Measurements from ENCODE around the gene NUTF2. TPM values are rescaled to one million over a fixed set of nuclear protein-coding genes. Genes with fewer than 3 reads are reported as not detected.

NUTF2 gene
- total RNA-seq = 161 and 190 TPM in 2 replicates

GRCh38 chr16:67846320-67847063, at the start of gene NUTF2:
TSS of gene NUTF2 (plus strand) at chr16:67846933. CDS start at chr16:67865131, 18,198 bp downstream.

GRCh38 chr16:67806428-67807147, 40.1 kb upstream of the NUTF2 start, which contains the start of the genes RANBP10 and TSNAXIP1:
TSS of gene RANBP10 (minus strand) at chr16:67806560. CDS start at chr16:67806536, 24 bp downstream.
TSS of gene TSNAXIP1 (plus strand) at chr16:67806889. CDS start at chr16:67807150, 261 bp downstream.

GRCh38 chr16:67841816-67842508, 4.8 kb upstream of the NUTF2 start, which contains the start of gene THAP11:
TSS of gene THAP11 (plus strand) at chr16:67842320. CDS start at chr16:67842555, 235 bp downstream.

DNA sequence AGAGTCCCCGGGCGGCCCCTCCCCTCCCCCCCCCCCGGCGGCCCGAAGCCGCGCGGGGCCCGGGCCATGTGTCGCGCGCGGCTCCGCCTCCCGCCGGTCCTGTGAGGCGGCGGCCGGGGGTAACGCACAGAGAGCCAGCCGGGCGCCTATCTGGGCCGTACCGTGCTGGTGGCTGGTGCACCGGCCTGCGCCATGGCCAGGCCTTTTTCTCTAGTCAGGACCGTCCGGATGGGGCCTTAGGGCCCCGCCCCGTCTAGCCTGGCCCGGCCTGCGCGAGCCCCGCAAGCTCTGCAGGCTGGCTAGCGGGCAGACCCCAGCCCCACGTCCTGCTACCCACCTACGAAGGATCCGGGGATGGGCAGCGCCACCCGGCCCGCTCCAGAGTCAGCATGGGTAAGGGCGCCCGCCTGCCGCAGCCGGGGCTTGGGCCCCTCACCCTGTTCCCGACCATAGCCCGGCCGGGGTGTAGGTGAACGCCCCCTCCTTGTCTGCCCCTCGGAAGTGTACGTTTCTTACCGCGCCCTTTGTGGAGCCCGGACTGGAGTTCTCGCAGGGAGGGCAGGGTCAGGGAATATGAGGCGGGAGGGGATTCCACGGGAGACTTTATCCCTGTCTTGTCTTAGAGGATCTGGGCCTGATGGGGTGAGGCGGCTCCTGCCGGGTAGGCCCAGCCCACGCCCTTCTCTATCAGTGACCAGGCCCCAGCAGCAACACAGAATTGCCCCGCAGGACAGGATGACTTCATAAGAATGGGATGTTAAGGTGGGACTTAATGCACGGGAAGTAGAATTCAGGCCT, 530 bp downstream of the NUTF2 start, which contains the start of gene CENPT:
CENPT (minus strand) TSS at position 630 of the 798 bp plus-strand sequence. CDS start 13,834 bp downstream, outside the sequence.

DNA sequence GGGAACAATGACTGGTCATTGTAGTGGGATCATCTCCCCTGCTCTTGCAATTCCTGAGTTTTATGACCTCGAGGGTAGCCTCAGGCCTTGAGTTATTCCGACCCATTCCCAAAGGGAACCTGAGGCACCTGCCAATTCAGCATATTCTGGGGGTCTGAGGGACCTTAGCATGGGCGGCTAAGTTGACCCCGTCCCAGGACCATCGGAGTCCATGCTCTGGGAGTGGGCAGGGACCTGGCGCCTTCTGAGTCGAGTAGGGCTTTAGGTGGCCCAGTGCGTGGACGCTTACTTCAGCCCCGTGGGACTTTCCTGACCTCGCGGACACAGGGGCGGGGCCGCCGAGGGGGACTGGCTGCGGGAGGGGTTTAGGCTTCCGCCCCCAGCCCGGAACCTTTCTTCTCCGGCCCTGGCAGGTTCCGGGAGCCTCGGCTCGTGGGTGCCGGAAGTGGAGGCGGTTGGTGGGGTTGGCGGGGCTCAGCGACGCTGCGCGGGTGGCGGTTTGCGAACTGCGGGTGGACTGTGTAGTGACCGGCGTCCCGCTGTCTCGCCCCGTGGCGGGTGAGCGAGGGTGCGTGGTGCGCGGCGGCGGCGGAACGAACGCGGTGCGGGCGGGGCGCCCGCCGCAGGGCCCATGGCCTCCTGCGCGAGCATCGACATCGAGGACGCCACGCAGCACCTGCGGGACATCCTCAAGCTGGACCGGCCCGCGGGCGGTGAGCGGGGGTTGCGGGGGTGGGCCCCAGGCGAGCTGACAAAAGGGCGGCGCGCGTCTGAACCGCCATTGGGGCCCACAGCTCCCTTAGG, 26.1 kb downstream of the NUTF2 start, which contains the start of gene EDC4:
EDC4 (plus strand) TSS at position 422 of the 804 bp plus-strand sequence; CDS start at position 632, 210 bp downstream.

DNA sequence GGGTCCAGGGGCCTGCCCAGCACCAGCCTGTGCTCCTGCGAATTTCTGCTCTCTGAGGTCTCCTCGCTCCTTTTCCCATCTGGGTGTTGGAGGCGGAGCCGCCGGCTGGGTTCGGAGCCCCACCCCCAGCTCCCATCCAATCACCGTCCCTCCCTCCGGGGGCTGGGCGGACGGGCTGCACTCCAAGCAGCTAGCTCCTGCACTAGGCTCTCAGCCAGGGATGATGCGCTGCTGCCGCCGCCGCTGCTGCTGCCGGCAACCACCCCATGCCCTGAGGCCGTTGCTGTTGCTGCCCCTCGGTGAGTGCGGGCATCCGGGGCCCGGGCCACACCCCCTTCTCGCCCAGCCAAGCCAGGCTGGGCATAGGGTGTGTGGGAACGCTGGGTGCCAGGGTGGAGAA, 38.0 kb downstream of the NUTF2 start, which contains the start of gene NRN1L:
NRN1L (plus strand) TSS at position 202 of the 400 bp plus-strand sequence; CDS start at position 221, 19 bp downstream.

GRCh38 chr16:67892899-67893742, 46.4 kb downstream of the NUTF2 start, which contains the start of gene PSKH1:
TSS of gene PSKH1 (plus strand) at chr16:67893254. CDS start at chr16:67908750, 15,496 bp downstream.

Other genes starting within 250 kb of the NUTF2 start
- 0.17 and 0.33 TPM in 2 replicates for gene CARMIL2, start 201.8 kb upstream of the NUTF2 start, total RNA-seq
- gene ACD, start 186.7 kb upstream of the NUTF2 start, total RNA-seq = 7.2 and 10.4 TPM in 2 replicates
- 1.5 and 2.8 TPM in 2 replicates for gene PARD6A, start 186.0 kb upstream of the NUTF2 start, total RNA-seq
- gene ENKD1, start 180.2 kb upstream of the NUTF2 start, total RNA-seq = 10.7 and 11.7 TPM in 2 replicates
- gene C16orf86, start 180.1 kb upstream of the NUTF2 start, total RNA-seq = 3.3 and 3.8 TPM in 2 replicates
- 63.6 and 72.4 TPM in 2 replicates for gene GFOD2, start 127.6 kb upstream of the NUTF2 start, total RNA-seq
- gene RANBP10, start 40.4 kb upstream of the NUTF2 start, total RNA-seq = 7.0 and 7.9 TPM in 2 replicates
- 0.26 and 0.76 TPM in 2 replicates for gene TSNAXIP1, start 40.0 kb upstream of the NUTF2 start, total RNA-seq
- 34.5 and 38.6 TPM in 2 replicates for gene THAP11, start 4.6 kb upstream of the NUTF2 start, total RNA-seq
- gene CENPT, start 760 bp downstream of the NUTF2 start, total RNA-seq = 16.4 and 16.6 TPM in 2 replicates
- gene EDC4, start 26.1 kb downstream of the NUTF2 start, total RNA-seq = 43.3 and 46.4 TPM in 2 replicates
- 0.22 TPM in 1 of 2 replicates, not detected in the other for gene NRN1L, start 38.0 kb downstream of the NUTF2 start, total RNA-seq
- gene PSKH1, start 46.3 kb downstream of the NUTF2 start, total RNA-seq = 13.3 and 14.9 TPM in 2 replicates
- 0.26 and 0.33 TPM in 2 replicates for gene CTRL, start 84.9 kb downstream of the NUTF2 start, total RNA-seq
- 70.5 and 98.4 TPM in 2 replicates for gene PSMB10, start 89.9 kb downstream of the NUTF2 start, total RNA-seq
- 2.8 and 3.0 TPM in 2 replicates for gene LCAT, start 97.2 kb downstream of the NUTF2 start, total RNA-seq
- gene SLC12A4, start 121.7 kb downstream of the NUTF2 start, total RNA-seq = 55.5 and 80.1 TPM in 2 replicates
- 0.09 and 0.11 TPM in 2 replicates for gene DPEP3, start 133.6 kb downstream of the NUTF2 start, total RNA-seq
- gene DPEP2, start 152.6 kb downstream of the NUTF2 start, total RNA-seq = 15.0 and 30.2 TPM in 2 replicates
- 0.09 and 0.11 TPM in 2 replicates for gene DPEP2NB, start 169.0 kb downstream of the NUTF2 start, total RNA-seq
- gene DDX28, start 176.3 kb downstream of the NUTF2 start, total RNA-seq = 23.5 and 25.4 TPM in 2 replicates
- 20.9 and 23.5 TPM in 2 replicates for gene DUS2, start 176.4 kb downstream of the NUTF2 start, total RNA-seq
- gene NFATC3, start 238.4 kb downstream of the NUTF2 start, total RNA-seq = 19.5 and 29.1 TPM in 2 replicates

All from dermis lymphatic vessel endothelial cell (primary cell).